Stimulated activated CD4-positive, alpha-beta T cell treated with anti-CD3 and anti-CD28 coated beads, Interleukin-4, amount 100 ng/mL, for 4 hours (primary cell): Measurements from ENCODE around the gene SPAG16.
"Not testable (repeated sequence)": the region's sequence is repeated elsewhere in the genome, so short reads cannot be mapped to it uniquely, and the experiment has no call there.

Experiments used
- DNase-seq, 2 experiments: peaks; one replicate each; pipeline ENCODE4 v3.0.0-alpha.2; 2020

The SPAG16 gene

GRCh38 chr2:213718411-213718810, 434.1 kb downstream of the SPAG16 start:
- DNase-seq, result not testable (repeated sequence)

- DNase-seq, result no peak
Measured at GRCh38 chr2:213722565-213722964, 438.3 kb downstream of the SPAG16 start.

GRCh38 chr2:213723041-213723560, 438.8 kb downstream of the SPAG16 start:
- DNase-seq, result no peak

- DNase-seq, result no peak
Measured at GRCh38 chr2:213723707-213724106, 439.4 kb downstream of the SPAG16 start.

GRCh38 chr2:213726101-213726500, 441.8 kb downstream of the SPAG16 start:
- no peak for DNase-seq

- DNase-seq, result no peak
Measured at GRCh38 chr2:213733893-213734292, 449.6 kb downstream of the SPAG16 start.

GRCh38 chr2:213740453-213740852, 456.2 kb downstream of the SPAG16 start:
- no peak for DNase-seq

- DNase-seq, result no peak
Measured at GRCh38 chr2:213751446-213751845, 467.2 kb downstream of the SPAG16 start.

- no peak for DNase-seq
Measured at GRCh38 chr2:213752575-213752974, 468.3 kb downstream of the SPAG16 start.

GRCh38 chr2:213757525-213757924, 473.3 kb downstream of the SPAG16 start:
- DNase-seq, result no peak

GRCh38 chr2:213763354-213763753, 479.1 kb downstream of the SPAG16 start:
- DNase-seq, result no peak

- DNase-seq, result no peak
Measured at GRCh38 chr2:213763963-213764362, 479.7 kb downstream of the SPAG16 start.

GRCh38 chr2:213764849-213765248, 480.6 kb downstream of the SPAG16 start:
- DNase-seq, result no peak

- DNase-seq, result no peak
Measured at GRCh38 chr2:213766062-213766461, 481.8 kb downstream of the SPAG16 start.

- DNase-seq, result no peak
Measured at GRCh38 chr2:213766465-213766901, 482.2 kb downstream of the SPAG16 start.

- no peak for DNase-seq
Measured at GRCh38 chr2:213787869-213788268, 503.6 kb downstream of the SPAG16 start.

GRCh38 chr2:213789940-213790339, 505.7 kb downstream of the SPAG16 start:
- DNase-seq, result no peak

- no peak for DNase-seq
Measured at GRCh38 chr2:213792045-213792444, 507.8 kb downstream of the SPAG16 start.

GRCh38 chr2:213806125-213806726, 522.0 kb downstream of the SPAG16 start:
- DNase-seq, result no peak

- DNase-seq, result no peak
Measured at GRCh38 chr2:213816583-213816982, 532.3 kb downstream of the SPAG16 start.

- DNase-seq, result no peak
Measured at GRCh38 chr2:213818436-213818835, 534.2 kb downstream of the SPAG16 start.

GRCh38 chr2:213834331-213834730, 550.1 kb downstream of the SPAG16 start:
- DNase-seq, result no peak

GRCh38 chr2:213834746-213835145, 550.5 kb downstream of the SPAG16 start:
- DNase-seq, result no peak

GRCh38 chr2:213846856-213847255, 562.6 kb downstream of the SPAG16 start:
- DNase-seq, result no peak

- DNase-seq, result no peak
Measured at GRCh38 chr2:213847316-213847715, 563.1 kb downstream of the SPAG16 start.
